Upper lobe of left lung (tissue), 6 donors: ENCODE measurements around the gene SPCS1. TPM values are rescaled to one million over a fixed set of nuclear protein-coding genes. Genes with fewer than 3 reads are reported as not detected.
A peak's percentile ranks its signal among the peaks of the same experiment; 100 is the strongest.
"Not testable (repeated sequence)": the region's sequence is repeated elsewhere in the genome, so short reads cannot be mapped to it uniquely, and the experiment has no call there.

Experiments
- ATAC-seq, 2 donors: fragments of 200-7000 bp; cut with Tn5 transposase; one replicate each; pipeline ENCODE4 v1.9.1; 2022; ENCODE audit warnings: mild to moderate bottlenecking in 2 of 2, moderate library complexity in 2 of 2; ENCODE audit not compliant: low FRiP score in 2 of 2
- DNase-seq, 2 donors: peaks; one replicate each; pipeline ENCODE4 v3.0.0-alpha.2; 2019 to 2020
- H3K27ac ChIP-seq, 4 donors: fragments of 200-600 bp; sonication (generic); one replicate each; pipeline ENCODE4 v1.5.1; 2016 to 2019
- H3K27me3 ChIP-seq, 4 donors: fragments of 200-600 bp; sonication (generic); one replicate each; pipeline ENCODE4 v1.5.1; 2017 to 2019
- H3K36me3 ChIP-seq, 4 donors: fragments of 200-600 bp; sonication (generic); one replicate each; pipeline ENCODE4 v1.5.1; 2016 to 2019
- H3K4me1 ChIP-seq, 4 donors: fragments of 200-600 bp; sonication (generic); one replicate each; pipeline ENCODE4 v1.5.1; 2018 to 2019
- H3K4me3 ChIP-seq, 4 donors: fragments of 200-600 bp; sonication (generic); one replicate each; pipeline ENCODE4 v1.5.1; 2017 to 2019; ENCODE audit warnings: mild to moderate bottlenecking in 2 of 4, moderate library complexity in 1 of 4
- H3K9me3 ChIP-seq, 4 donors: fragments of 200-600 bp; sonication (generic); one replicate each; pipeline ENCODE4 v1.5.1; 2018 to 2019
- EP300 ChIP-seq, 4 donors: sonication (generic); formaldehyde crosslinking; IDR thresholded peaks; one replicate each; pipeline ENCODE4 v1.5.1; 2017; ENCODE audit warnings: antibody characterized with exemption in 4 of 4, control low read depth in 2 of 4
- POLR2A ChIP-seq, 4 donors: fragments of 450-650 bp; IDR thresholded peaks; one replicate each; pipeline ENCODE4 v1.5.1; 2016 to 2017; ENCODE audit warnings: antibody characterized with exemption in 4 of 4, mild to moderate bottlenecking in 2 of 4
- POLR2AphosphoS5 ChIP-seq, 2 donors: sonication (generic); formaldehyde crosslinking; IDR thresholded peaks; one replicate each; pipeline ENCODE4 v1.5.1; 2017; ENCODE audit warnings: antibody characterized with exemption in 2 of 2
- WGBS, 2 donors: methylation state at CpG; one replicate each; pipeline ENCODE4 v1.1.5; 2017 to 2018; 5-methylcytosine and 5-hydroxymethylcytosine counted together
- total RNA-seq, 6 donors: library from RNA; depleted of rRNA in 4 of 6; stranded (reverse); fragments of >200 nt in 4 of 6; gene quantifications; one replicate each; pipeline versions ENCODE4 v1.1.0 to v1.2.1, GENCODE V29; 2016 to 2021
- TF ChIP-seq, protein P1 (sequence below), 6 experiments: fragments of 450-650 bp in 4 of 6; fragments of 200-600 bp in 2 of 6; sonication (generic) in 2 of 6; IDR thresholded peaks; one replicate each; pipeline ENCODE4 v1.5.1; 2016 to 2019; ENCODE audit warnings: antibody characterized with exemption in 6 of 6
- donor health status: DM: no; HTN: no; CAD: no; lungs with moderate emphysema.
- donor health status: DM: no; HTN: yes; CAD: no; lungs with severe emphysema.

The SPCS1 gene
- total RNA-seq, 6 donors from 2014 or later, result 13.6 to 92.4 (median 77.6) TPM

DNA sequence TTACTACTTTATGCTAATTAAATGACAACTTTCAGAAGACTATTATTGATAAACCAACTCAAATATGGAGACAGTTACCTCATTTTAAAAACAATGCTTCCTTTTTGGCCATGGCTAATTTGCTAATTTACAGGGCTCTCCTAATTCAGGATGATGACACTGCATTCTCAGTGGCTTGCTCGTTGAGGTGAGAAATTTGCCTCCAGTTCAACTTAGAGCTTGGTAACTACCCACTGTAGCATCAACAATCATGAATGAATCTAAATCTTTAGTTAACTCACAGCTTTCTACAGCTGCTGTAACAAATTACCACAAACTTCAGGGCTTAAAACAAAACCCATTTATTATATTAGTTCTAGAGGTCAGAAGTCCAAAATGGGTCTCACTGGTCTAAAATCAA is 34.2 kb upstream of the SPCS1 start:
- 59 to 60% methylated on average over 1 of the region's 1 CpG for WGBS, 2 donors
- H3K27me3 ChIP-seq, result no peaks in the 10 kb centered on the region
- H3K9me3 ChIP-seq, result no peaks in the 10 kb centered on the region
- DNase-seq (no peak), ATAC-seq (no peak)
- peaks cover 12 to 22% (median 16%) of the 10 kb centered on the region in 4 donors for H3K4me1 ChIP-seq
- H3K36me3 ChIP-seq, result peaks cover 18 to 86% (median 45%) of the 10 kb centered on the region in 4 donors
- H3K27ac ChIP-seq, result peak overlapping the region in 1 of 4 donors; percentile 71
- TF ChIP-seq POLR2A (IDR thresholded peaks at IDR 0.05), result no peak
- TF ChIP-seq POLR2AphosphoS5 (IDR thresholded peaks at IDR 0.05), result no peak
- TF ChIP-seq EP300 (IDR thresholded peaks at IDR 0.05), result no peak
- TF ChIP-seq, protein P1, sequence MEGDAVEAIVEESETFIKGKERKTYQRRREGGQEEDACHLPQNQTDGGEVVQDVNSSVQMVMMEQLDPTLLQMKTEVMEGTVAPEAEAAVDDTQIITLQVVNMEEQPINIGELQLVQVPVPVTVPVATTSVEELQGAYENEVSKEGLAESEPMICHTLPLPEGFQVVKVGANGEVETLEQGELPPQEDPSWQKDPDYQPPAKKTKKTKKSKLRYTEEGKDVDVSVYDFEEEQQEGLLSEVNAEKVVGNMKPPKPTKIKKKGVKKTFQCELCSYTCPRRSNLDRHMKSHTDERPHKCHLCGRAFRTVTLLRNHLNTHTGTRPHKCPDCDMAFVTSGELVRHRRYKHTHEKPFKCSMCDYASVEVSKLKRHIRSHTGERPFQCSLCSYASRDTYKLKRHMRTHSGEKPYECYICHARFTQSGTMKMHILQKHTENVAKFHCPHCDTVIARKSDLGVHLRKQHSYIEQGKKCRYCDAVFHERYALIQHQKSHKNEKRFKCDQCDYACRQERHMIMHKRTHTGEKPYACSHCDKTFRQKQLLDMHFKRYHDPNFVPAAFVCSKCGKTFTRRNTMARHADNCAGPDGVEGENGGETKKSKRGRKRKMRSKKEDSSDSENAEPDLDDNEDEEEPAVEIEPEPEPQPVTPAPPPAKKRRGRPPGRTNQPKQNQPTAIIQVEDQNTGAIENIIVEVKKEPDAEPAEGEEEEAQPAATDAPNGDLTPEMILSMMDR (IDR thresholded peaks at IDR 0.05), result no peak
- H3K4me3 ChIP-seq, result no peak overlapping the region

DNA sequence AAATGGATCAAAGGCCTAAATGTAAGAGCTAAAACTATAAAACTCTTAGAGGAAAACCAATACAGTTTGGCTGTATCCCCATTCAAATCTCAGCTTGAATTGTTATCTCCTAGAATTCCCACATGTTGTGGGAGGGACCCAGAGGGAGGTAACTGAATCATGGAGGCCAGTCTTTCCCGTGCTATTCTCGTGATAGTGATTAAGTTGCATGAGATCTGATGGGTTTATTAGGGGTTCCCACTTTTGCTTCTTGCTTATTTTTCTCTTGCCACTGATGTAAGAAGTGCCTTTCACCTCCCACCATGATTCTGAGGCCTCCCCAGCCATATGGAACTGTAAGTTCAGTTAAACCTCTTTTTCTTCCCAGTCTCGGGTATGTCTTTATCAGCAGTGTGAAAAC is 29.7 kb upstream of the SPCS1 start:
- not testable (repeated sequence) for H3K9me3 ChIP-seq, ATAC-seq, H3K4me3 ChIP-seq, DNase-seq, H3K27me3 ChIP-seq, H3K27ac ChIP-seq
- Histone ChIP-seq H3K36me3 (peaks cover 16 to 90% (median 52%) of the 10 kb centered on the region in 4 donors), H3K4me1 (peaks cover 12 to 29% (median 15%) of the 10 kb centered on the region in 4 donors)
- WGBS, 2 donors, result 91 to 98% methylated on average over 3 of the region's 3 CpGs

DNA sequence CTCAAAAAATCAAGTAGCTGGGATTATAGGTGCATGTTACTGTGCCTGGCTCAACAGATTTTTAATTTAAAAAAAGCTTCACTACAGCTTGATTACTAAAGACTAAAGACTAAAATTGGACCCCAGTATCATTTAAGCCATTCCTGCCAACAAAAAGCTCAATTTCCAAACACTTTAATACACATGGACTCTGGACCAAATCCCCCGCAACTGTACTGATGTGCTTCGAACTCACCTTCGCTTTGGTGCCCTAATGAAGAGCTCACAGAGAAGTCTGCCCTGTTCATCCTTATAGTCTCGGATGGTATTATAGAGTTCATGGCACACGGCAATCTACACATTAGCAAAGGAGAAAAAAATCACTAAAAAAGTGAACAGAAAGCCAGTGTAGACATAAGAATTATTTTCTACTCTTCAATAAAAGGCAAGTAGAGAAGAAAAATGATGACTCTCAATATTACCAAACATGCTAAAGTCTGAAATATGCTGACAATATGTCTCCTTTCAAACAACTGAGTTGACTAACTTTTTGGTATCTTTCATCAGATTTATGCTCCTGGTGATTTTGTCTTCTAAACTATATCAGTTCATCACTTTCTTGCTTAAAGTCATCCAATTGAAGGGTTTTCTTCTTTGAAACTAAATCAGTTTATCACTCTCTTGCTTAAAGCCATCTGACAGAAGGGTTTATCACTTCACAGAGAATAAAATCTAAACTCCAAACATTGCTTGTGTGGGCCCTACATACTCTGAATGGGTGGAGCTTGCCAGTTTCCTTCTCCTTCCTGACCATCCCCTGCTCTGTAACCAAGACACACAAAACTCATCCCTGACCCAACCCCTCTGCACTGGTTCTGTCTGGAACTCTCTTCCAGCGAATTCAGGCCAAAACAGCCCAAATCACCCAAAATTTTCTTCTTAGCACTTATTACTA is 27.4 kb upstream of the SPCS1 start:
- Histone ChIP-seq H3K27me3 (no peaks in the 10 kb centered on the region), H3K36me3 (peaks cover 13 to 67% (median 37%) of the 10 kb centered on the region in 4 donors), H3K9me3 (no peaks in the 10 kb centered on the region), H3K4me3 (no peak overlapping the region), H3K4me1 (peaks cover 24 to 47% (median 27%) of the 10 kb centered on the region in 4 donors), H3K27ac (peak overlapping the region in 1 of 4 donors; percentile 38)
- DNase-seq, result no peak
- TF ChIP-seq POLR2A (IDR thresholded peaks at IDR 0.05) (no peak), EP300 (IDR thresholded peaks at IDR 0.05) (no peak), POLR2AphosphoS5 (IDR thresholded peaks at IDR 0.05) (no peak)
- TF ChIP-seq, protein P1 (IDR thresholded peaks at IDR 0.05), result no peak
- ATAC-seq, result no peak
- 93% methylated on average over 6 of the region's 6 CpGs for WGBS, 2 donors

DNA sequence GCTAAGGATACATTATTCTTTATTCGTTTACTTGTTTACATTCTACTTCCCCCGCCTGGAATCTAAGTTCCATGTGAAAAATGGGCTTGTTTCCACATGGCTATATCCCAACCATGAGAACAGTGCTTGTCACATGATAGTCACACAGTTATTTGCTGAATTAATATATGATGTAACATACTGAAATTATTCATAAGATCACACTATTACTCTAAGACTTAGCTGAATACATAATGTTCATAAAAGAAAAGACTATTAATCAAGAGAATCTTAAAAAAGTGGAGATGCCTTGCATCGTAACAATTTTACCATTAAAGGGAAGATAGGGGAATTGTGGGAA is 26.7 kb upstream of the SPCS1 start:
- 69 to 72% methylated on average over 3 of the region's 3 CpGs for WGBS, 2 donors

DNA sequence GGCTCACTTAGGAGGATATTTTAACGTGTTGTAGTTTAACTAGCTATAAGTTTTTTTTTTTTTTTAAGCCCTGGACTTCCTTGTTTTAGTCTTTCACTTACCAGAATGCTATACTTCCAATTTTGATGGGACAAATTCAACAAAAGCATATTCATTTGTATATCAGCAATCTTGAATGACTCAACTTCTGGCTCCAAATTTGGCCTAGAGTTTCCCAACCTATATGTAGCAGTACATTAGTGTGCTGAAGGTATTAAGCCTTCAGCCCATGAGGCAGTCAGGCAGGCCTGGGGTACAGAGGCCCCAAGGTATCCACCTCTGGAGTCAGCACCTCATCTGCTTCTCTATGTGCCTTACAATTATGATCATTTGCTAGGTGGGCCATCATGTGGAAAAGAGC is 26.1 kb upstream of the SPCS1 start:
- TF ChIP-seq POLR2A (IDR thresholded peaks at IDR 0.05) (no peak), POLR2AphosphoS5 (IDR thresholded peaks at IDR 0.05) (no peak), EP300 (IDR thresholded peaks at IDR 0.05) (no peak)
- TF ChIP-seq, protein P1 (IDR thresholded peaks at IDR 0.05), result no peak
- ATAC-seq (no peak), DNase-seq (no peak)
- H3K27ac ChIP-seq, result peak overlapping the region in 3 of 4 donors; percentile 6 to 43 (median 26)
- H3K9me3 ChIP-seq, result no peaks in the 10 kb centered on the region
- H3K36me3 ChIP-seq, result peaks cover 10 to 56% (median 33%) of the 10 kb centered on the region in 4 donors
- no peak overlapping the region for H3K4me3 ChIP-seq
- H3K4me1 ChIP-seq, result peaks cover 30 to 59% (median 39%) of the 10 kb centered on the region in 4 donors
- H3K27me3 ChIP-seq, result no peaks in the 10 kb centered on the region
- WGBS, 2 donors, result 46 to 62% methylated on average over 1 of the region's 1 CpG

More for the DNA sequence above, 26.7 kb upstream of the SPCS1 start:
- DNase-seq (no peak), ATAC-seq (no peak)
- Histone ChIP-seq H3K4me3 (no peak overlapping the region), H3K9me3 (no peaks in the 10 kb centered on the region), H3K4me1 (peaks cover 25 to 53% (median 33%) of the 10 kb centered on the region in 4 donors), H3K27ac (peak overlapping the region in 1 of 4 donors; percentile 43), H3K36me3 (peaks cover 13 to 60% (median 34%) of the 10 kb centered on the region in 4 donors), H3K27me3 (no peaks in the 10 kb centered on the region)
- TF ChIP-seq POLR2A (IDR thresholded peaks at IDR 0.05) (no peak), POLR2AphosphoS5 (IDR thresholded peaks at IDR 0.05) (no peak), EP300 (IDR thresholded peaks at IDR 0.05) (no peak)
- TF ChIP-seq, protein P1 (IDR thresholded peaks at IDR 0.05), result no peak
